Large intestine (tissue), 12 donors: ENCODE measurements around the gene MAGEB17. TPM values are rescaled to one million over a fixed set of nuclear protein-coding genes. Genes with fewer than 3 reads are reported as not detected.

ENCODE experiments used
- DNase-seq, 2 donors: peaks; one replicate each; pipeline versions ENCODE4 v3.0.0 to v3.0.0-alpha.2; 2013
- H3K27ac ChIP-seq: one replicate; pipeline ENCODE4 v1.5.1; 2013; ENCODE audit warnings: low read length
- H3K27me3 ChIP-seq: 2 replicates; pipeline ENCODE4 v1.6.1; 2013; ENCODE audit warnings: low read length; ENCODE audit not compliant: control insufficient read depth, insufficient read depth
- H3K36me3 ChIP-seq: 2 replicates; pipeline ENCODE4 v1.6.1; 2013; ENCODE audit warnings: low read length; ENCODE audit not compliant: control insufficient read depth, insufficient read depth
- H3K4me1 ChIP-seq: one replicate; pipeline ENCODE4 v1.6.1; 2013; ENCODE audit warnings: low read length; ENCODE audit not compliant: control insufficient read depth, insufficient read depth
- H3K4me3 ChIP-seq: one replicate; pipeline ENCODE4 v1.5.1; 2013; ENCODE audit warnings: low read length
- H3K9me3 ChIP-seq: one replicate; pipeline ENCODE4 v1.6.1; 2013; ENCODE audit warnings: mild to moderate bottlenecking, low read depth, low read length, moderate library complexity; ENCODE audit not compliant: control insufficient read depth
- WGBS: methylation state at CpG from one replicate; pipeline ENCODE4 v1.1.5; 2013; ENCODE audit warnings: low lambda C conversion rate; ENCODE audit not compliant: insufficient coverage; 5-methylcytosine and 5-hydroxymethylcytosine counted together
- long read RNA-seq, 11 donors: transcript quantifications; one replicate each; lab custom pipeline, GENCODE V29; 2026
- polyA plus RNA-seq: library from polyadenylated mRNA; unstranded; fragments of 120-200 nt; gene quantifications from one replicate; pipeline ENCODE4 v1.2.1, GENCODE V29; 2013

The MAGEB17 gene
- polyA plus RNA-seq, result not detected
- long read RNA-seq, donor 1, result 0 reads
- long read RNA-seq, donor 2, result 0 reads
- long read RNA-seq, donor 3, result 0 reads
- long read RNA-seq, donor 4, result 0 reads
- long read RNA-seq, donor 5, result 0 reads
- long read RNA-seq, donor 6, result 0 reads
- long read RNA-seq, donor 7, result 0 reads
- long read RNA-seq, donor 8, result 0 reads
- long read RNA-seq, donor 9, result 0 reads
- long read RNA-seq, donor 10, result 0 reads
- long read RNA-seq, donor 11, result 0 reads

GRCh38 chrX:16167181-16167580 lies at the start of gene MAGEB17:
Gene MAGEB17, plus strand, starts transcription at chrX:16167481. Its CDS starts 2,902 bp downstream, at chrX:16170383.
- Histone ChIP-seq H3K4me3 (no peak within 1 kb of the TSS), H3K27ac (no peak within 1 kb of the TSS), H3K4me1 (no peaks in the 10 kb centered on the region), H3K27me3 (no peaks in the 10 kb centered on the region), H3K36me3 (no peaks in the 10 kb centered on the region), H3K9me3 (no peaks in the 10 kb centered on the region)
- no peak for DNase-seq
- no CpG with 5 or more reads among the region's 5 CpGs for WGBS

DNA sequence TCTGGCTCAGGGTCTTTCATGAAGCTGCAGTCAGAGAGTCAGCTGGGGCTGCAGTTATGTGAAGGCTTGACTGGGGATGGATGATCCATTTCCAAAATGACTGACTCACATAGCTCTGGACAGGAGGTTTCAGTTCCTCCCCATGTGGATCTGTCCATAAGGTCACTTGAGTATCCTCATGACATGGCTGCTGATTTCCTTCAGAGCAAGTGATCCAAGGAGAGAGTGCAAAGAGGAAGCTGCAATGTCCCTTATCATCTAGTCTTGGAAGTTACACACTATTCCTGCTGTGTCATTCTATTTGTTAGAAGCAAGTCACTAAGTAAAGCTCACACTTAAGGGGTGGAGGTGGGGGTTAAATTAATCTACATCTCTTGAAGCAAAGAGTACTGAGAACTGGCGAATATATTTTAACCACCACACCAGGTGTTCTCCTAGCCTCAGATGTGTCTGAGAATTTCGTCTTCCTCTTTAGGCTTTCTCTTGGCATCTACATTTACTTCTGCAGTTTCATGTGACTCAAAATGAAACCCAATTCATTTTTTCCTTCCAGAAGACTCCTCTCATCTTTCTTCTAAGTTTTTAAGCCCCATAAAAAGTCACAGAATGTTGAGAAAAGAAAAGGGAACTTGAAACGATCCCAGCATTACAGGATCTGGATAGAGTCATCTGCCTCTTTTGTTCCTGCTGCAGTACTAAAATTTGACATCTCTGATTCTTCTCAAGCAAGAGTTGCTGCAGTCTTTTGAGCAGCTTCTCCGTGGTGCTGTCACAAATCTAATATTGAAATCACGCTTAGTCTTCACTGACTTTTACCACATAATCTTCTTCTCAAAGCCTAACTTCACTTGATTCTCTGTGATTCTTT lies 47.7 kb upstream of the MAGEB17 start:
- Histone ChIP-seq H3K4me3 (no peak overlapping the region), H3K4me1 (no peaks in the 10 kb centered on the region), H3K9me3 (no peaks in the 10 kb centered on the region), H3K36me3 (no peaks in the 10 kb centered on the region), H3K27ac (no peak overlapping the region), H3K27me3 (no peaks in the 10 kb centered on the region)
- no CpG with 5 or more reads among the region's 5 CpGs for WGBS
- DNase-seq, result no peak

DNA sequence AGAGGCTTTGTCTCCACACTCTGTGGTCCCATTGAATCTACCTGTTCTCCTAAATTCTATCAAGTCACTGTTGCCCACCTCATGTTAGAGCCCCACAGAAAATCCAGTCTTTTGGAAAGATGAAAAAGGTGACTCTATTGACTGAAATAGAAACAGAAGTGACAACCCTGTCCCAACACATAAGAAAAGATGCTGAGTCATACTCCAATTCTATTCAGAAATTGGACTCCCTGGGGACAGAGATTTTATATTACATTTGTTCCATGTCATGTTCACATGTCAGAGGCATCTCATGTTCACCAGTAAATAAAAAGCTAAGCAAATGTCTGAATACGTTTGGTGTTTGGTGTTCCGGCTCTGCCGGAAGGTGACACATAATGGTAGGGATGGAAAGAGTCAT lies 46.9 kb upstream of the MAGEB17 start:
- H3K36me3 ChIP-seq, result no peaks in the 10 kb centered on the region
- no CpG with 5 or more reads among the region's 3 CpGs for WGBS
- H3K27me3 ChIP-seq, result no peaks in the 10 kb centered on the region
- no peak overlapping the region for H3K27ac ChIP-seq
- H3K4me3 ChIP-seq, result no peak overlapping the region
- DNase-seq, result no peak
- no peaks in the 10 kb centered on the region for H3K4me1 ChIP-seq
- no peaks in the 10 kb centered on the region for H3K9me3 ChIP-seq

- no CpG with 5 or more reads among the region's 6 CpGs for WGBS
- H3K4me3 ChIP-seq, result no peak within 1 kb of the TSS
Measured at GRCh38 chrX:16123222-16123786, 44.0 kb upstream of the MAGEB17 start, which contains the start of gene GRPR. Gene GRPR, plus strand, starts transcription at chrX:16123565. Its CDS starts 389 bp downstream, at chrX:16123954.

DNA sequence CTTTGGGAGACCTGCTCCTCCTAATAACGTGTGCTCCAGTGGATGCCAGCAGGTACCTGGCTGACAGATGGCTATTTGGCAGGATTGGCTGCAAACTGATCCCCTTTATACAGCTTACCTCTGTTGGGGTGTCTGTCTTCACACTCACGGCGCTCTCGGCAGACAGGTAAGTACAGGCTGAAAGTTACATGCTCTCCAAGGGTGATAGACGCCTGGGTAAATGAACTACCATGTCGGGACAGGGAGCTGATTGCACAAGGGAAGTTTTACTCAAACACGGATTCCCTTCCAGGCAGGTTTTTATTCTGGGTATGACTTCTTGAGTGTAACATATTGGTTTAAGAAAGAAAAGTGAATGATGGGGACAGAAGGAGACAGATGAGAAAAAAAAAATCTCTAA lies 43.1 kb upstream of the MAGEB17 start:
- peaks cover 2% of the 10 kb centered on the region for H3K4me1 ChIP-seq

More at GRCh38 chrX:16123222-16123786, 44.0 kb upstream of the MAGEB17 start, which contains the start of gene GRPR:
- Histone ChIP-seq H3K36me3 (no peaks in the 10 kb centered on the region), H3K9me3 (no peaks in the 10 kb centered on the region), H3K4me1 (peaks cover 2% of the 10 kb centered on the region), H3K27me3 (no peaks in the 10 kb centered on the region), H3K27ac (no peak within 1 kb of the TSS)
- peak; percentile 66 to 72 for DNase-seq

DNA sequence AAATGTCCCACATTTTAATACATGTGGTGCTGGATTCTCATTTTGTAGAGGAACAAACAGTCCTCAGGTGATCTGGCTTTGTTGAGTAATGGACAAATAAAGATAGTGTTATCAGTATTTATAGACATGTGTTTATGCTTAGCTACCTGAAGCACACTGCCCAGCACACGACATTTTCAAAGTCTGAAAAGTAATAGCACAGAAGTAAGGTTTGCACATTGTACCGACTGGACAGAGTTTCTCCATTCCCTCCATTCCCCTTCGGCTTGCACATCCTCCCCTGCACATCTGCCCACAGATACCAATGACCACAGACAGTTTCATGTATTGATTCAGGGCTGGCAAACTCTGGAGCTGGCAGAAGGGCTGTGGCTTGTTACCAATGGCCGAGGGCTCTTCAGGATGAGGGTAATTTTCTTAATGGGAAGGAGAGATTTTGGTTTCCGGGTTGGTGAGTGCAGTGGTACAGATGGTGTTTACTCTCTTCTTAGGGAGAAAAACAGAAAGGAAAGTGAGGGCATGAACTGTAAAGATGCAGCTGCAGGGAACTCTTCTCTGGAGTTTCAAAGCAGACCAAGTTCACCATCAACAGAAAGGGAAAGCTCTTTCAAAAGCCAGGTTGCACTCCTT lies 41.6 kb upstream of the MAGEB17 start:
- H3K27ac ChIP-seq, result no peak overlapping the region
- WGBS, result no CpG with 5 or more reads among the region's 5 CpGs
- H3K4me1 ChIP-seq, result peaks cover 2% of the 10 kb centered on the region
- H3K9me3 ChIP-seq, result no peaks in the 10 kb centered on the region
- peak in 1 of 2 donors; percentile 46 for DNase-seq
- H3K36me3 ChIP-seq, result no peaks in the 10 kb centered on the region
- no peaks in the 10 kb centered on the region for H3K27me3 ChIP-seq
- no peak overlapping the region for H3K4me3 ChIP-seq

More for the DNA sequence above, 43.1 kb upstream of the MAGEB17 start:
- no peaks in the 10 kb centered on the region for H3K36me3 ChIP-seq
- no peak overlapping the region for H3K4me3 ChIP-seq
- no peaks in the 10 kb centered on the region for H3K9me3 ChIP-seq
- H3K27me3 ChIP-seq, result no peaks in the 10 kb centered on the region
- no CpG with 5 or more reads among the region's 7 CpGs for WGBS
- DNase-seq, result no peak
- H3K27ac ChIP-seq, result no peak overlapping the region

DNA sequence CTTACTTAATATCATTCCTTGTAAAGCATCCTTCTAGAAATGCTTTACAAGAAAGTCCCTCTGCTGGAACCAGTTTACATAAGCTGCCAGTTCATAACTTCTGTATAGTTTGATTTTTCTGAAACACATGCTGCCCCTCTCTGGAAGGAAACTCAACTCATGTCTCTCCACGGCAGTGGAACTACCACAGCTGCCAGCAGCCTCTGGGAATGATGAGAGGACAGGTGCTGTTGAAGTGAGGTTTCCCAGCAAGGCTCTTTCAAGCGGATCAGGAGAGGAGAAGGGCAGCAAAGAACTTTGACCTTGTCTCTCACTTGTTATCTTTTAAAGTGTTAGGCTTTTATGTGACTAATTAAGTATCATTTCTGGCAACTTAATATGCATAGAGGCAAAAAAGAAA lies 36.6 kb upstream of the MAGEB17 start:
- H3K4me3 ChIP-seq, result no peak overlapping the region
- no peak for DNase-seq
- H3K27me3 ChIP-seq, result no peaks in the 10 kb centered on the region
- peaks cover 2% of the 10 kb centered on the region for H3K4me1 ChIP-seq
- no peaks in the 10 kb centered on the region for H3K9me3 ChIP-seq
- WGBS, result no CpG with 5 or more reads among the region's 2 CpGs
- no peaks in the 10 kb centered on the region for H3K36me3 ChIP-seq
- H3K27ac ChIP-seq, result no peak overlapping the region

DNA sequence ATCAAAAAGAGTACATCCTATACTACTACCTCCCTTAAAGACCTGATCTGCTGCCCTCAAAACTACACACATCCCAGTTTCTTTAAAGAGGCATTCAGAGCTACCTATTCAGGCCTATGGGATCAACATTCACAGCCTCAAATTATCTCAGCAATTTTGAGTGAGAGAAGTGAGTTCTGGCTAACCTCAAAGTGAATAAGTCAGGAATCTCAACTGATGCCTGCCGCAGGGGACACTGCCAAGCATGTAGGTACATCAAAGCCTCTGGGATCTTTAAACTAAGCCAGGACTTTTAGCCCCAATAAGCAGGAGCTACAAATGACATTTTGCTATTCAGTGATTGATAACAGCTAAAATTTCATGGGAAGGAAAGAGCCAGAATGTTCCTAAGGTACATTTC lies 32.3 kb upstream of the MAGEB17 start:
- H3K27ac ChIP-seq, result no peak overlapping the region
- WGBS, result no CpG with 5 or more reads among the region's 1 CpG

GRCh38 chrX:16136080-16136479 lies 31.2 kb upstream of the MAGEB17 start:
- Histone ChIP-seq H3K27me3 (no peaks in the 10 kb centered on the region), H3K36me3 (no peaks in the 10 kb centered on the region), H3K27ac (no peak overlapping the region), H3K4me1 (no peaks in the 10 kb centered on the region), H3K9me3 (no peaks in the 10 kb centered on the region), H3K4me3 (no peak overlapping the region)
- no peak for DNase-seq
- no CpG with 5 or more reads among the region's 2 CpGs for WGBS

More for the DNA sequence above, 32.3 kb upstream of the MAGEB17 start:
- Histone ChIP-seq H3K4me3 (no peak overlapping the region), H3K4me1 (no peaks in the 10 kb centered on the region), H3K27me3 (no peaks in the 10 kb centered on the region), H3K9me3 (no peaks in the 10 kb centered on the region), H3K36me3 (no peaks in the 10 kb centered on the region)
- DNase-seq, result no peak

- Histone ChIP-seq H3K4me1 (no peaks in the 10 kb centered on the region), H3K27me3 (no peaks in the 10 kb centered on the region), H3K36me3 (no peaks in the 10 kb centered on the region), H3K27ac (no peak overlapping the region), H3K4me3 (no peak overlapping the region), H3K9me3 (no peaks in the 10 kb centered on the region)
- no peak for DNase-seq
Measured at GRCh38 chrX:16137416-16138107, 29.7 kb upstream of the MAGEB17 start.
